Trophoblast cell (in vitro differentiated cells and primary cell): ENCODE measurements around the gene SPAG9.

Source experiments
- DNase-seq, 2 donors: peaks; one replicate each; pipeline ENCODE4 v3.0.0-alpha.2; 2016
- H2AFZ ChIP-seq: 2 replicates; pipeline ENCODE4 v1.6.1; 2013; ENCODE audit warnings: low read length, moderate library complexity, mild to moderate bottlenecking; ENCODE audit not compliant: insufficient read depth, poor library complexity
- H2AK5ac ChIP-seq: 2 replicates; pipeline ENCODE4 v1.6.1; 2013; ENCODE audit warnings: mild to moderate bottlenecking, low read length
- H2BK120ac ChIP-seq: 2 replicates; pipeline ENCODE4 v1.6.1; 2013; ENCODE audit warnings: low read length, mild to moderate bottlenecking, moderate library complexity; ENCODE audit not compliant: insufficient read depth, poor library complexity
- H2BK12ac ChIP-seq: 2 replicates; pipeline ENCODE4 v1.6.1; 2013; ENCODE audit warnings: mild to moderate bottlenecking, low read length, moderate library complexity
- H2BK5ac ChIP-seq: 2 replicates; pipeline ENCODE4 v1.6.1; 2013; ENCODE audit warnings: low read length, low read depth, moderate library complexity, mild to moderate bottlenecking; ENCODE audit not compliant: poor library complexity
- H3K14ac ChIP-seq: 2 replicates; pipeline ENCODE4 v1.6.1; 2013; ENCODE audit warnings: mild to moderate bottlenecking, low read length
- H3K18ac ChIP-seq: 2 replicates; pipeline ENCODE4 v1.6.1; 2013; ENCODE audit warnings: mild to moderate bottlenecking, low read length
- H3K23ac ChIP-seq: 2 replicates; pipeline ENCODE4 v1.6.1; 2013; ENCODE audit warnings: low read length
- H3K27ac ChIP-seq: 2 replicates; pipeline ENCODE4 v1.5.1; 2013; ENCODE audit warnings: low read depth, mild to moderate bottlenecking, inconsistent platforms, low read length, moderate library complexity
- H3K27me3 ChIP-seq: 2 replicates; pipeline ENCODE4 v1.6.1; 2013; ENCODE audit warnings: inconsistent platforms, mild to moderate bottlenecking, low read length, moderate library complexity; ENCODE audit not compliant: insufficient read depth
- H3K36me3 ChIP-seq, 2 experiments: 1 replicate in 1 of 2; 2 replicates in 1 of 2; pipeline ENCODE4 v1.6.1; 2013; ENCODE audit warnings: low read length in 2 of 2, mild to moderate bottlenecking in 2 of 2, moderate library complexity in 1 of 2; ENCODE audit not compliant: insufficient read depth in 2 of 2, control insufficient read depth in 1 of 2
- H3K4ac ChIP-seq: 2 replicates; pipeline ENCODE4 v1.6.1; 2013; ENCODE audit warnings: low read depth, mild to moderate bottlenecking, low read length, moderate library complexity
- H3K4me1 ChIP-seq, 2 experiments: 1 replicate in 1 of 2; 2 replicates in 1 of 2; pipeline ENCODE4 v1.6.1; 2013; ENCODE audit warnings: low read length in 2 of 2, mild to moderate bottlenecking in 2 of 2, moderate library complexity in 1 of 2; ENCODE audit not compliant: insufficient read depth in 2 of 2, control insufficient read depth in 1 of 2
- H3K4me2 ChIP-seq: 2 replicates; pipeline ENCODE4 v1.6.1; 2013; ENCODE audit warnings: inconsistent platforms, mild to moderate bottlenecking, low read length, moderate library complexity
- H3K4me3 ChIP-seq: 2 replicates; pipeline ENCODE4 v1.5.1; 2013; ENCODE audit warnings: mild to moderate bottlenecking, low read depth, low read length, inconsistent platforms
- H3K79me1 ChIP-seq: one replicate; pipeline ENCODE4 v1.6.1; 2013; ENCODE audit warnings: low read length
- H3K79me2 ChIP-seq: 2 replicates; pipeline ENCODE4 v1.6.1; 2013; ENCODE audit warnings: low read length, mild to moderate bottlenecking; ENCODE audit not compliant: control insufficient read depth, insufficient read depth, poor library complexity
- H3K9ac ChIP-seq: 2 replicates; pipeline ENCODE4 v1.6.1; 2013; ENCODE audit warnings: mild to moderate bottlenecking, low read length
- H3K9me3 ChIP-seq: 2 replicates; pipeline ENCODE4 v1.6.1; 2013; ENCODE audit warnings: low read depth, mild to moderate bottlenecking, control low read depth, inconsistent platforms, low read length; ENCODE audit not compliant: insufficient read depth
- H4K12ac ChIP-seq: 2 replicates; pipeline ENCODE4 v1.6.1; 2013; ENCODE audit warnings: low read depth, mild to moderate bottlenecking, low read length, moderate library complexity
- H4K8ac ChIP-seq: 2 replicates; pipeline ENCODE4 v1.6.1; 2013; ENCODE audit warnings: low read depth, mild to moderate bottlenecking, low read length, moderate library complexity
- H4K91ac ChIP-seq: one replicate; pipeline ENCODE4 v1.6.1; 2013; ENCODE audit warnings: low read depth, mild to moderate bottlenecking, low read length, moderate library complexity
- WGBS: extraction: QIAGEN DNeasy Blood & Tissue Kit; methylation state at CpG from one replicate; pipeline ENCODE4 v1.1.7; 2013; ENCODE audit warnings: missing lambda C conversion rate; ENCODE audit not compliant: insufficient read length, insufficient coverage; ENCODE audit errors: extremely low coverage; 5-methylcytosine and 5-hydroxymethylcytosine counted together

The SPAG9 gene

DNA sequence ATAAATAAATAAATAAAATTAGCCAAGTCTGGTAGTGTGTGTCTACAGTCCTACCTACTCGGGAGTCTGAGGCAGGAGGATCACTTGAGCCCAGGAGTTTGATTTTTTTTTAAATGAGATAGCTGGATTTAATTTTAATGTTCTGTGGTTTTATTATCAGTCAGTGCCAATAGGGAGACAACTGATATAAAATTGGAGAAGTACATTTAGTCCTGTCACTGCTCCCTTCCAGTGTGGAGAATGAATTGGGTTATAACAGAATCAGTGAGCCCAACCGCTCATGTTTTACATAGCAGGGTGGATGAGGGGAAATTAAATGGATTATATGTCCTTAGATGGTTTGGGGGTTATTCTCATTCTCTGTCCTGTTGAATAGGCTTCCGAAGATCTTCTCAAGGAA is 38.9 kb upstream of the SPAG9 start:
- Histone ChIP-seq H3K23ac (no peak overlapping the region), H3K27me3 (no peaks in the 10 kb centered on the region), H3K9ac (no peak overlapping the region), H2BK120ac (no peak overlapping the region), H3K79me1 (no peaks in the 10 kb centered on the region), H3K14ac (no peak overlapping the region), H3K27ac (no peak overlapping the region), H2BK12ac (no peak overlapping the region), H2BK5ac (no peak overlapping the region), H4K12ac (no peak overlapping the region), H4K91ac (no peak overlapping the region), H4K8ac (no peak overlapping the region), H2AFZ (no peak overlapping the region), H3K79me2 (no peaks in the 10 kb centered on the region), H3K4me1 (no peaks in the 10 kb centered on the region), H3K18ac (no peak overlapping the region), H3K4me2 (no peak overlapping the region), H2AK5ac (no peak overlapping the region), H3K9me3 (no peaks in the 10 kb centered on the region), H3K4ac (no peak overlapping the region), H3K4me3 (no peak overlapping the region), H3K36me3 (peaks cover 24 to 38% of the 10 kb centered on the region in 2 experiments)
- no peak for DNase-seq
- WGBS, result no CpG with 5 or more reads among the region's 3 CpGs

DNA sequence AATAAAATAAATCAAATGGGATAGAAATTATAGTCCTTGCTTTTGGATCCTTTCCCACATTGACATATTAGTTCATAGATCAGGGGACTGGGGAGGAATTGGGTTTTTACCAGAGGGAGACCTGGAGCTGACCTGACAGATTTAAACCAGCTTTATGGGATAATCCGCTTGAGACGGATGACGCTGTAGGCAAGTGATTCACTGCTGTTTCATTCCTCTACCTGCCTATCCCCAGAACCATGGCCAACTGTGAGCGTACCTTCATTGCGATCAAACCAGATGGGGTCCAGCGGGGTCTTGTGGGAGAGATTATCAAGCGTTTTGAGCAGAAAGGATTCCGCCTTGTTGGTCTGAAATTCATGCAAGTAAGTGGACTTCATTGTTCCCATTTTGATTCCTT is 34.7 kb upstream of the SPAG9 start:
- H3K18ac ChIP-seq, result no peak overlapping the region
- no peak overlapping the region for H4K91ac ChIP-seq
- H2AK5ac ChIP-seq, result no peak overlapping the region
- H3K4me1 ChIP-seq, result peaks cover 0 to 2% of the 10 kb centered on the region in 2 experiments
- no peak overlapping the region for H3K4me2 ChIP-seq
- H2AFZ ChIP-seq, result no peak overlapping the region
- no CpG with 5 or more reads among the region's 8 CpGs for WGBS
- no peak overlapping the region for H3K4me3 ChIP-seq
- no peak for DNase-seq
- no peak overlapping the region for H2BK120ac ChIP-seq
- H2BK12ac ChIP-seq, result no peak overlapping the region
- no peak overlapping the region for H2BK5ac ChIP-seq
- H4K8ac ChIP-seq, result no peak overlapping the region
- peaks cover 6% of the 10 kb centered on the region for H3K79me1 ChIP-seq
- H3K9ac ChIP-seq, result no peak overlapping the region
- H3K4ac ChIP-seq, result peak overlapping the region; percentile 24
- no peak overlapping the region for H3K14ac ChIP-seq
- H3K27ac ChIP-seq, result no peak overlapping the region
- H3K27me3 ChIP-seq, result no peaks in the 10 kb centered on the region
- H3K9me3 ChIP-seq, result no peaks in the 10 kb centered on the region
- no peak overlapping the region for H4K12ac ChIP-seq
- H3K36me3 ChIP-seq, result peaks cover 7 to 21% of the 10 kb centered on the region in 2 experiments
- H3K79me2 ChIP-seq, result peaks cover 6% of the 10 kb centered on the region
- H3K23ac ChIP-seq, result no peak overlapping the region

DNA sequence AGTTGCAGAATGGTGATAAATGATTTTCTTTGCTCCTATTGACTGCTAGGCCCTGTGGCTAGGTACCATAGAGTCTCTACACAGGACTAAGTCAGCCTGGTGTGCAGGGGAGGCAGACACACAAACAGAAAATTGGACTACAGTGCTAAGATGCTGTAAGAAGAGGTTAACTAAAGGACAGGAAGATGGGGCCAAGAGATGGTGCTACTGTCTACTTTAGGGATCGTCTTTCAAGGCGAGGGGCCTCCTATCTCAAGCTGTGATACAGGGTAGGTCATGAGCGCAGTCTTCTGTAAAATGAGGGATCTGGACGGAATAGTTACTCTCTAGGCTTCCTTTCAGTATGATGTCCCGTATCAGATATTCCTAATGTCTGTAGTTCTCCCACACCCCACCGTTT is 33.5 kb upstream of the SPAG9 start:
- H3K4me2 ChIP-seq, result peak overlapping the region; percentile 68
- no peak overlapping the region for H2BK12ac ChIP-seq
- H3K79me2 ChIP-seq, result peaks cover 6% of the 10 kb centered on the region
- H2BK5ac ChIP-seq, result no peak overlapping the region
- peak overlapping the region; percentile 38 for H3K4ac ChIP-seq
- no peak overlapping the region for H3K27ac ChIP-seq
- DNase-seq, result no peak
- no peak overlapping the region for H3K18ac ChIP-seq
- whole genome bisulfite sequencing, result no CpG with 5 or more reads among the region's 6 CpGs
- H3K9me3 ChIP-seq, result no peaks in the 10 kb centered on the region
- H3K36me3 ChIP-seq, result peaks cover 2 to 14% of the 10 kb centered on the region in 2 experiments
- H3K79me1 ChIP-seq, result peaks cover 6% of the 10 kb centered on the region
- peaks cover 0 to 2% of the 10 kb centered on the region in 2 experiments for H3K4me1 ChIP-seq
- H4K8ac ChIP-seq, result peak overlapping the region; percentile 5
- H2AFZ ChIP-seq, result no peak overlapping the region
- H4K91ac ChIP-seq, result no peak overlapping the region
- H3K4me3 ChIP-seq, result peak overlapping the region; percentile 96
- H3K27me3 ChIP-seq, result no peaks in the 10 kb centered on the region
- H3K23ac ChIP-seq, result no peak overlapping the region
- peak overlapping the region; percentile 82 for H3K9ac ChIP-seq
- H2AK5ac ChIP-seq, result no peak overlapping the region
- no peak overlapping the region for H4K12ac ChIP-seq
- no peak overlapping the region for H3K14ac ChIP-seq
- H2BK120ac ChIP-seq, result no peak overlapping the region

DNA sequence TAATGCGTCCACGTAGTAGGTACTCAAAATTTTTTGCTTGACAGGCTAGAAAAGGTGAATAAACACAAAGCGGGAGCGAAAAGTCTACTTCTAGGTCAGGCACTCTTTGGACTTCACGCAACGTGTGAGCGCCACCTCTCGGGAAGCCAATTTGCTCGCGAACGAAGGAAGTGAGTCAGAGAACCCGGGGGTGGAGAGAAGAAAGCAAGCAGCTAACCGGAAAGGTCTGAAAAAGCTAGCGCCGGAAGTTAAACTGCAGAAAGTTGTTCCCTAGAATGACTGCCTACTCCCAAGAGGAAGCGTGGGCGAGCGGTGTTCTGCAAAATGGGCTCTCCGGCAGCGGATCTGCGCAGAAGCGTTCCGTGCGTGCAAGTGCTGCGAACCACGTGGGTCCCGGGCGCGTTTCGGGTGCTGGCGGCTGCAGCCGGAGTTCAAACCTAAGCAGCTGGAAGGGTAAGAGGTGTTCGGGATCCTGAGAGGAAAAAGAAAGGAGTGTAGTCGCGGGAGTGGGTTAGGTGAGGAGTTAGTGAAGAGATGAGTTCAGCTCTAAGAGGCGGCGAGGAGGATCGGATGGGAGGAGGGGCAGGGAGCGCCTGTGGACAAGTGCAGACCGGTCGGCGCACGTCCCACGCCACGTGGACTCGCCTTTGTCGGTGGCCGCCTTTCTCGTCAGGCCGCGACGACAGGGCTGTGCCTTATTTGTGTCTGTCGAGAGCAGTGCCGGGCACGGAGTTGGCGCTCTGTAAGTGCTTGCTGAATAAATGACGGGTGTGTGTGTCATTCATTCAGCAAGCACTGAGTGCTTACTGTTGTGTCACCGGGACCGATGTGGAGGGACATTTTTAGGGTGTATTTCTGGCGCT is 32.8 kb upstream of the SPAG9 start, which contains the start of gene NME1:
Gene NME1, plus strand, starts transcription at position 350 of the 863 bp plus-strand sequence. CDS start 2,096 bp downstream, outside the sequence.
- H3K4me3 ChIP-seq, result peak within 1 kb of the TSS; percentile 96
- peak within 1 kb of the TSS; percentile 49 for H4K91ac ChIP-seq
- peak within 1 kb of the TSS; percentile 81 for H4K8ac ChIP-seq
- peak within 1 kb of the TSS; percentile 38 for H3K4ac ChIP-seq
- H2AK5ac ChIP-seq, result no peak within 1 kb of the TSS
- H3K27ac ChIP-seq, result peak within 1 kb of the TSS; percentile 55
- H3K9ac ChIP-seq, result peak within 1 kb of the TSS; percentile 82
- peak within 1 kb of the TSS; percentile 29 for H2BK120ac ChIP-seq
- H3K36me3 ChIP-seq, result peaks cover under 1 to 13% of the 10 kb centered on the region in 2 experiments
- H3K14ac ChIP-seq, result peak within 1 kb of the TSS; percentile 64
- peak within 1 kb of the TSS; percentile 89 for H2AFZ ChIP-seq
- H3K79me1 ChIP-seq, result peaks cover 6% of the 10 kb centered on the region
- peak within 1 kb of the TSS; percentile 85 for H4K12ac ChIP-seq
- H3K18ac ChIP-seq, result peak within 1 kb of the TSS; percentile 70
- peaks cover 6% of the 10 kb centered on the region for H3K79me2 ChIP-seq
- no CpG with 5 or more reads among the region's 60 CpGs for WGBS
- no peaks in the 10 kb centered on the region for H3K9me3 ChIP-seq
- H2BK12ac ChIP-seq, result no peak within 1 kb of the TSS
- H3K23ac ChIP-seq, result no peak within 1 kb of the TSS
- H3K4me2 ChIP-seq, result peak within 1 kb of the TSS; percentile 68
- H3K27me3 ChIP-seq, result no peaks in the 10 kb centered on the region
- peaks cover 0 to 2% of the 10 kb centered on the region in 2 experiments for H3K4me1 ChIP-seq
- peak; percentile 99 to 100 for DNase-seq
- peak within 1 kb of the TSS; percentile 26 for H2BK5ac ChIP-seq
